Measurements from ENCODE around the gene PPIP5K1.

GRCh38 chr15:43513550-43513949 lies 76.5 kb downstream of the PPIP5K1 start:
- TF ChIP-seq, protein P1, sequence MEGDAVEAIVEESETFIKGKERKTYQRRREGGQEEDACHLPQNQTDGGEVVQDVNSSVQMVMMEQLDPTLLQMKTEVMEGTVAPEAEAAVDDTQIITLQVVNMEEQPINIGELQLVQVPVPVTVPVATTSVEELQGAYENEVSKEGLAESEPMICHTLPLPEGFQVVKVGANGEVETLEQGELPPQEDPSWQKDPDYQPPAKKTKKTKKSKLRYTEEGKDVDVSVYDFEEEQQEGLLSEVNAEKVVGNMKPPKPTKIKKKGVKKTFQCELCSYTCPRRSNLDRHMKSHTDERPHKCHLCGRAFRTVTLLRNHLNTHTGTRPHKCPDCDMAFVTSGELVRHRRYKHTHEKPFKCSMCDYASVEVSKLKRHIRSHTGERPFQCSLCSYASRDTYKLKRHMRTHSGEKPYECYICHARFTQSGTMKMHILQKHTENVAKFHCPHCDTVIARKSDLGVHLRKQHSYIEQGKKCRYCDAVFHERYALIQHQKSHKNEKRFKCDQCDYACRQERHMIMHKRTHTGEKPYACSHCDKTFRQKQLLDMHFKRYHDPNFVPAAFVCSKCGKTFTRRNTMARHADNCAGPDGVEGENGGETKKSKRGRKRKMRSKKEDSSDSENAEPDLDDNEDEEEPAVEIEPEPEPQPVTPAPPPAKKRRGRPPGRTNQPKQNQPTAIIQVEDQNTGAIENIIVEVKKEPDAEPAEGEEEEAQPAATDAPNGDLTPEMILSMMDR (conservative IDR thresholded peaks at IDR 0.05) = no peak
- TF ChIP-seq EZH2 (IDR thresholded peaks at IDR 0.05; ENCODE audit: low read depth) = no peak
